MCF 10A (cell line): ENCODE results near the gene PPP1R15A. TPM values are rescaled to one million over a fixed set of nuclear protein-coding genes. Genes with fewer than 3 reads are reported as not detected.

ENCODE experiments used
- BruUV-seq: library from RNA; stranded (reverse); fragments of 400-500 nt; replicated peaks from 2 replicates; lab custom pipeline; 2021; lab: Mats Ljungman, UMichigan
- CTCF ChIA-PET: fragments of 300-600 bp; sonication (Branson Sonifier 250); formaldehyde crosslinking; extraction: SDS; loops from one replicate; lab custom pipeline; 2021; ENCODE audit warnings: antibody characterized with exemption, inconsistent platforms; lab: Yijun Ruan, JAX
- POLR2A ChIA-PET: fragments of 300-600, 350-650 bp; sonication (Branson Sonifier 250); formaldehyde crosslinking; extraction: SDS; loops from one replicate; lab custom pipeline; 2020; ENCODE audit warnings: antibody characterized with exemption, inconsistent platforms; lab: Yijun Ruan, JAX
- DNase-seq: peaks from one replicate; pipeline ENCODE4 v3.0.0-alpha.2; 2018; ENCODE audit not compliant: unreplicated experiment
- H3K27ac Mint-ChIP-seq: one replicate; pipeline ENCODE4 v1.8.0; 2022; ENCODE audit warnings: mild to moderate bottlenecking, low read depth, mixed read lengths; ENCODE audit not compliant: unreplicated experiment
- H3K27me3 Mint-ChIP-seq: one replicate; pipeline ENCODE4 v1.8.0; 2022; ENCODE audit warnings: mixed read lengths; ENCODE audit not compliant: insufficient read depth, unreplicated experiment
- H3K36me3 Mint-ChIP-seq: one replicate; pipeline ENCODE4 v1.8.0; 2022; ENCODE audit warnings: mild to moderate bottlenecking, moderate library complexity, mixed read lengths; ENCODE audit not compliant: insufficient read depth, unreplicated experiment
- H3K4me1 Mint-ChIP-seq: one replicate; pipeline ENCODE4 v1.8.0; 2022; ENCODE audit warnings: mixed read lengths; ENCODE audit not compliant: insufficient read depth, unreplicated experiment
- H3K4me3 Mint-ChIP-seq: one replicate; pipeline ENCODE4 v1.8.0; 2022; ENCODE audit warnings: mild to moderate bottlenecking, moderate library complexity, mixed read lengths; ENCODE audit not compliant: unreplicated experiment
- H3K9me3 Mint-ChIP-seq: one replicate; pipeline ENCODE4 v1.8.0; 2022; ENCODE audit warnings: mixed read lengths; ENCODE audit not compliant: unreplicated experiment
- intact Hi-C: fragments of 100-400 bp; cut with micrococcal nuclease; formaldehyde crosslinking; loops from 2 replicates; pipeline ENCODE4 v1.14.1; 2022
- total RNA-seq: library from RNA; stranded (reverse); gene quantifications from 2 replicates; pipeline ENCODE4 v1.2.3, GENCODE V29; 2022
- TF ChIP-seq, protein P1 (sequence below): fragments of 200-600 bp; IDR thresholded peaks from one replicate; pipeline ENCODE4 v1.8.0; 2022; ENCODE audit warnings: antibody characterized with exemption, mild to moderate bottlenecking; ENCODE audit not compliant: unreplicated experiment

Gene PPP1R15A
- total RNA-seq, 1 experiment from 2014 or later = 207 TPM

DNA sequence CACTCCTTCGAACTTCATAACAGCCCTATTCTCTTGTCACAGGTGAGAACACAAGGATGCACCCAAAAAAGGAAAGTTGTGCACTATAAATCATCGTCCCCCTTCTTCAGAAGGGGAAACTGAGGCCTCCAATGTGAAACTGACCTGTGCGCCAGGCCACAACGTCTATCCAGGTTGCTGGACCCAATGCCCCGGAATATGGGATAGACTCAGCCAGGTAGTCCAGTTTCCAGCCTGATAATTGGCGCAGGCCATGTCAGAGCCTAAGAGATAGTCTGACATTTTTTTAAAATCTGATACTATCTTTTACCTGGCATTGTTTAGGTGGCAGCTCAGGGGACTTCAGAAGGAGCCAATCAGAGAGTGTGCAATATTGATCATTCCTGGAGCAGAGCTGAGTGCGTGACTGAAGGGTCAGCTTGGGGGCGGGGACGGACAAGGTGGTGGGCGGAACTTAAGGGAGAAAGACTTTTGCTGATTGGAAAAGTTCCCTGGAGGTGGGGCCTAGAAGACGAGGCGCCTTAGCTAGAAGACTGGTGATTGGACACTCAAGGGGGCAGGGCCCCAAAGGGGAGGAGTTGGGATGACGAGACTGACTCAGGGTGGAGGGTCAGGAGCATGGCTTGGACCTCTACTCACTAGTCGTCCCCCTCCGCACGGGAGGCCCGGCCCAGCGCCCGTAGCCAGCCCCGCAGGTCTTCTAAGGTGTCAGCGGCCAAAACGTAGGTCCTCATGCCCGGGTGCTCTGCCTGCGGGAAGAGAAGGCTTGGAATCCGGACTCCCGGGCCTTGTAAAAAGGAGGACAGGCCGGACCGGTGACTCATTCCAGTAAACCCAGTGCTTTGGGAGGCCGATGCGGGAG, 12.3 kb upstream of the PPP1R15A start:
- no peak for DNase-seq
- Mint-ChIP-seq H3K27ac (no peak overlapping the region), H3K27me3 (no peaks in the 10 kb centered on the region), H3K4me3 (no peak overlapping the region), H3K9me3 (no peaks in the 10 kb centered on the region), H3K4me1 (no peaks in the 10 kb centered on the region), H3K36me3 (no peaks in the 10 kb centered on the region)
- intact Hi-C loops = no loop called here
- TF ChIP-seq, protein P1, sequence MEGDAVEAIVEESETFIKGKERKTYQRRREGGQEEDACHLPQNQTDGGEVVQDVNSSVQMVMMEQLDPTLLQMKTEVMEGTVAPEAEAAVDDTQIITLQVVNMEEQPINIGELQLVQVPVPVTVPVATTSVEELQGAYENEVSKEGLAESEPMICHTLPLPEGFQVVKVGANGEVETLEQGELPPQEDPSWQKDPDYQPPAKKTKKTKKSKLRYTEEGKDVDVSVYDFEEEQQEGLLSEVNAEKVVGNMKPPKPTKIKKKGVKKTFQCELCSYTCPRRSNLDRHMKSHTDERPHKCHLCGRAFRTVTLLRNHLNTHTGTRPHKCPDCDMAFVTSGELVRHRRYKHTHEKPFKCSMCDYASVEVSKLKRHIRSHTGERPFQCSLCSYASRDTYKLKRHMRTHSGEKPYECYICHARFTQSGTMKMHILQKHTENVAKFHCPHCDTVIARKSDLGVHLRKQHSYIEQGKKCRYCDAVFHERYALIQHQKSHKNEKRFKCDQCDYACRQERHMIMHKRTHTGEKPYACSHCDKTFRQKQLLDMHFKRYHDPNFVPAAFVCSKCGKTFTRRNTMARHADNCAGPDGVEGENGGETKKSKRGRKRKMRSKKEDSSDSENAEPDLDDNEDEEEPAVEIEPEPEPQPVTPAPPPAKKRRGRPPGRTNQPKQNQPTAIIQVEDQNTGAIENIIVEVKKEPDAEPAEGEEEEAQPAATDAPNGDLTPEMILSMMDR = no peak
- CTCF ChIA-PET = interaction anchor here (0.7 kb wide), 1 partner anchor 10 kb away, joined by 5 read pairs; no protein-coding TSS in a partner anchor
- POLR2A ChIA-PET = interaction anchor here (0.5 kb wide), 1 partner anchor 849 kb away, joined by 3 read pairs; no protein-coding TSS in a partner anchor
- BruUV-seq = no TSS peak

DNA sequence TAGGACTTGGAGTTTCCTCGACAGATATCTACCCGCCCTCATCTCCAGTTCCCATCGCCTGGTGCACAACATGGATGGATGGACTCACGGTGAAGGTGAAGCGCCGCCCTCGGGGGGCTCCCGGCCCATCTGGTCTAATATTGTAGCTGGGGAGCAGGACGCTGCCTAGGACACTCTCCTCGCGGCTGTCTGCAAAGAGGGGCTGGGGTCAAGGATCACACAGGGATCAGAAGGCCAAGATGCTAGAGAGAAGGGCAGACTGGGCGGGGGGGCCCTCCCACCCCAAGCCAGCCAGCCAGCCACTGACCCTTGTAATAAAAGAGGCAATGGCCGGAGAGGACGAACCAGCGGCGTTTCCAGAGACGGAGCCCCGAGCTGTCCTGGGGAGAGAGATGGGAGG, 10.9 kb upstream of the PPP1R15A start:
- CTCF ChIA-PET = interaction anchor here (2.1 kb wide), 1 partner anchor 19 kb away, joined by 8 read pairs; no protein-coding TSS in a partner anchor
- no peak for DNase-seq
- TF ChIP-seq, protein P1 = no peak
- H3K4me1 Mint-ChIP-seq = no peaks in the 10 kb centered on the region
- BruUV-seq = no TSS peak
- H3K27ac Mint-ChIP-seq = no peak overlapping the region
- H3K9me3 Mint-ChIP-seq = no peaks in the 10 kb centered on the region
- POLR2A ChIA-PET = interaction anchor here (1.2 kb wide), 1 partner anchor 11 kb away, joined by 4 read pairs; the partner anchor contains the start of gene PPP1R15A
- intact Hi-C loops = no loop called here
- no peak overlapping the region for H3K4me3 Mint-ChIP-seq
- no peaks in the 10 kb centered on the region for H3K27me3 Mint-ChIP-seq
- no peaks in the 10 kb centered on the region for H3K36me3 Mint-ChIP-seq

DNA sequence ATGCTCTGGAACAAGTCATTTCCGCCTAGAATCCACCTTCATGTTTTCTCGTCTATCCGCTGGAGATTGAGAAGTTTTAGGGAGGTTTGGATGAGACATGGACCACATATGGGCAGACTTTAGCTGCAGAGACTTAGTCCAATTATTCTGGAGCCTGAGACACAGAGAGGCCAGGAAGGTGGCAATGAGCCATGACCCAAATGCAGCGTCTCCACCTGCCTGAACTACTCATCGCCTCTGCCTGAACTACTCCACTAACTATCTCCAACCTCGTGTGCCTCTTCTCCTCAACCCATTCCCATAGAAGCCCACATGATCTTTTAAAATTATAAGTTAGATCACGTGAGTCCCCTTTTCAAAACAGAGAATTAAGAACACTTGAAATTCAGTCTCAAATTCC, 9.4 kb upstream of the PPP1R15A start:
- TF ChIP-seq, protein P1 = no peak
- Mint-ChIP-seq H3K9me3 (no peaks in the 10 kb centered on the region), H3K27me3 (no peaks in the 10 kb centered on the region), H3K36me3 (no peaks in the 10 kb centered on the region), H3K4me3 (no peak overlapping the region), H3K4me1 (peaks cover 1% of the 10 kb centered on the region), H3K27ac (no peak overlapping the region)
- no peak for DNase-seq
- intact Hi-C loops = no loop called here
- ChIA-PET POLR2A (interaction anchor here (0.6 to 1.2 kb wide), 2 partner anchors 9 to 413 kb away, joined by 3 to 4 read pairs; partner anchors contain the start of gene PPP1R15A), CTCF (interaction anchor here (2.1 kb wide), 1 partner anchor 21 kb away, joined by 8 read pairs; no protein-coding TSS in a partner anchor)
- no TSS peak for BruUV-seq

DNA sequence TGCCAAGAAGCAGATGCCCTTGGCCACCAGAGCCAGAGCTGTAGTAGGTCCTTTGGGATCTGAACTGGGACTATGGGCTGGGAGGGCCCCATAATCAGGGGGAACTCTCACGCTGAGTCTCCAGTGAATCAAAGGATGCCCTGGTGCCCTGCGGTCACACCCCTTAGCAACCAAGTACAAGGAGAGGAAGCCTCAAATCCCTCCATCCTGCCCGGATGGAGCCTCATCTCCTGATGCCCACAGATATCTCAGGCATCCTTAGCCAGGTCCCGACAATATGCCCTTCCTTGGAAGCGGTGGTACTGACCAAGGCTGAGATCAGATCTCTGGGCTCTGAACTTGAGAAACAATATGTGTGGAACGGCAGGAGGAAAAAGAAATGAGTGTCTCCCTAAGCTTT, 5.5 kb upstream of the PPP1R15A start:
- intact Hi-C loops = no loop called here
- H3K9me3 Mint-ChIP-seq = no peaks in the 10 kb centered on the region
- TF ChIP-seq, protein P1 = no peak
- peaks cover 9% of the 10 kb centered on the region for H3K4me1 Mint-ChIP-seq
- no peaks in the 10 kb centered on the region for H3K36me3 Mint-ChIP-seq
- CTCF ChIA-PET = interaction anchor here (1.8 kb wide), 1 partner anchor 25 kb away, joined by 5 read pairs; no protein-coding TSS in a partner anchor
- POLR2A ChIA-PET = interaction anchor here (0.6 to 0.8 kb wide), 2 partner anchors 10 to 24 kb away, joined by 3 read pairs; no protein-coding TSS in a partner anchor
- BruUV-seq = no TSS peak
- no peak for DNase-seq
- H3K4me3 Mint-ChIP-seq = peak overlapping the region; percentile 71
- H3K27me3 Mint-ChIP-seq = no peaks in the 10 kb centered on the region
- H3K27ac Mint-ChIP-seq = peak overlapping the region; percentile 47
